Epithelial cell of proximal tubule (primary cell): ENCODE measurements around the gene LY6G6F. TPM values are rescaled to one million over a fixed set of nuclear protein-coding genes. Genes with fewer than 3 reads are reported as not detected.

Source experiments
- DNase-seq: peaks from one replicate; pipeline ENCODE4 v3.0.0-alpha.2; 2011; ENCODE audit warnings: low read depth
- H3K4me3 ChIP-seq: 2 replicates; pipeline ENCODE4 v1.5.1; 2011; ENCODE audit warnings: low read depth, mild to moderate bottlenecking, low read length
- CTCF ChIP-seq: conservative IDR thresholded peaks from 2 replicates; pipeline ENCODE4 v1.5.1; 2012; ENCODE audit warnings: low read depth, mild to moderate bottlenecking, low read length
- total RNA-seq: library from RNA; depleted of rRNA; stranded (reverse); fragments of >200 nt; gene quantifications from 2 replicates; pipeline ENCODE4 v1.2.3, GENCODE V29; 2015

LY6G6F gene
- total RNA-seq, 1 donor from 2014 or later: not detected

GRCh38 chr6:31692886-31693285 lies 13.8 kb upstream of the LY6G6F start:
- no peak for TF ChIP-seq CTCF
- H3K4me3 ChIP-seq: no peak overlapping the region
- DNase-seq: no peak

GRCh38 chr6:31693535-31693934 lies 13.1 kb upstream of the LY6G6F start:
- H3K4me3 ChIP-seq: no peak overlapping the region
- no peak for DNase-seq
- no peak for TF ChIP-seq CTCF

- TF ChIP-seq CTCF: no peak
- no peak for DNase-seq
- H3K4me3 ChIP-seq: no peak overlapping the region
Observed at GRCh38 chr6:31697555-31697954, 9.1 kb upstream of the LY6G6F start.

- TF ChIP-seq CTCF: no peak
- DNase-seq: no peak
- H3K4me3 ChIP-seq: no peak overlapping the region
Observed at GRCh38 chr6:31700740-31701401, 5.8 kb upstream of the LY6G6F start.

- no peak for DNase-seq
- H3K4me3 ChIP-seq: peak overlapping the region; percentile 80
- TF ChIP-seq CTCF: no peak
Observed at GRCh38 chr6:31701666-31702404, 4.8 kb upstream of the LY6G6F start.

GRCh38 chr6:31702405-31702818 lies 4.3 kb upstream of the LY6G6F start:
- H3K4me3 ChIP-seq: peak overlapping the region; percentile 80
- no peak for DNase-seq
- no peak for TF ChIP-seq CTCF
